Measurements from ENCODE around the gene PI16.

The PI16 gene, protein sequence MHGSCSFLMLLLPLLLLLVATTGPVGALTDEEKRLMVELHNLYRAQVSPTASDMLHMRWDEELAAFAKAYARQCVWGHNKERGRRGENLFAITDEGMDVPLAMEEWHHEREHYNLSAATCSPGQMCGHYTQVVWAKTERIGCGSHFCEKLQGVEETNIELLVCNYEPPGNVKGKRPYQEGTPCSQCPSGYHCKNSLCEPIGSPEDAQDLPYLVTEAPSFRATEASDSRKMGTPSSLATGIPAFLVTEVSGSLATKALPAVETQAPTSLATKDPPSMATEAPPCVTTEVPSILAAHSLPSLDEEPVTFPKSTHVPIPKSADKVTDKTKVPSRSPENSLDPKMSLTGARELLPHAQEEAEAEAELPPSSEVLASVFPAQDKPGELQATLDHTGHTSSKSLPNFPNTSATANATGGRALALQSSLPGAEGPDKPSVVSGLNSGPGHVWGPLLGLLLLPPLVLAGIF

DNA sequence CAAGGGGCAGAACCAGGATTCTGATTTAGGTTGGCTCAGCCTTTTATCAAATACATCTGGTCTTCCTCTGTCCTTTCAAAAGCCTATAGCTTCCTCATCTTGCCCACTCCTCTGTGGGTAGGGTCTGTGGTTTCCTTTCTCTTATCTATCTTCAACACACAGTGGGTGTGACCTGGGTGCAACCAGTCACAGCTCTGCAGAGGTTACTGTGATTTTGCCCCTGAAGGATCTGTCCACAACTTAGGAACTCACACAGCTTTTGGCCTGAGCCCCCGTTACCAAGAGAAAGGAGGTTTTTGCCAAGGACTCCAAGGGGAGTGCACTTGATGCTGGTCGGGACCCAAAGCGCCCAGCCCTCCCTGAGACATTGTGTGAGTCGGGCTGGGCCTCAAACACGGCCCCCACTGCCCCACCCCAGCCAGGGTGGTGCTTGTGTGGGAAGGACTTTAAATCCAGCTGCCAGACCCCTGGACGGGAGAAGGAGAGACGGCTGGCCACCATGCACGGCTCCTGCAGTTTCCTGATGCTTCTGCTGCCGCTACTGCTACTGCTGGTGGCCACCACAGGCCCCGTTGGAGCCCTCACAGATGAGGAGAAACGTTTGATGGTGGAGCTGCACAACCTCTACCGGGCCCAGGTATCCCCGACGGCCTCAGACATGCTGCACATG lies at the start of gene PI16:
Gene PI16, plus strand, starts transcription at position 477 of the 670 bp plus-strand sequence. Its CDS starts 23 bp downstream, at position 500.
- DNase-seq = no peak

DNA sequence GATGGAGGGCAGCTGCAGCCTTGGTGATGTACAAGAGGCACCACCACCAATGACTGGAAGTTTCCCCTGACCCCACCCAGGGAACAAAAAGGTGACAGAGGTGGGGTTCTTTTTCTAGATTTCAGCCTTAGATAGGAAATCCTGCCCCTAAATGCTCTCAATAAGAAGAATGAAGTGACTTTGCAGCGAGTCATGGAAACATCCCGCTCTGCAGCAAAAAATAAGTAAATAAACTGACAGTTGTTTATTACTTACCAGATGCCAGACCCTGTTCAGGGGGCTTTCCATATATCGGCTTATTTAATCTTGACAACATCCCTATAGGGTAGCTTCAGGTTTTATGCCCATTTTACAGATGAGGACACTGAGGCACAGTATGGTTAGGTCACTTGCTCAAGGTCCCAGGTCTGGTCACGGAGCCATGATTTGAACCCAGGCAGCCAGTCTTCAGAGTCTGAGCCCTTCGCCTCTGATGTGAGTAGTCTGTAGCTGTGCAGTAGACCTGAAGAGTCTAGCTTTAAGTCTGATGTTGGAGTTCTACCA lies 49.6 kb upstream of the PI16 start:
- DNase-seq = no peak

DNA sequence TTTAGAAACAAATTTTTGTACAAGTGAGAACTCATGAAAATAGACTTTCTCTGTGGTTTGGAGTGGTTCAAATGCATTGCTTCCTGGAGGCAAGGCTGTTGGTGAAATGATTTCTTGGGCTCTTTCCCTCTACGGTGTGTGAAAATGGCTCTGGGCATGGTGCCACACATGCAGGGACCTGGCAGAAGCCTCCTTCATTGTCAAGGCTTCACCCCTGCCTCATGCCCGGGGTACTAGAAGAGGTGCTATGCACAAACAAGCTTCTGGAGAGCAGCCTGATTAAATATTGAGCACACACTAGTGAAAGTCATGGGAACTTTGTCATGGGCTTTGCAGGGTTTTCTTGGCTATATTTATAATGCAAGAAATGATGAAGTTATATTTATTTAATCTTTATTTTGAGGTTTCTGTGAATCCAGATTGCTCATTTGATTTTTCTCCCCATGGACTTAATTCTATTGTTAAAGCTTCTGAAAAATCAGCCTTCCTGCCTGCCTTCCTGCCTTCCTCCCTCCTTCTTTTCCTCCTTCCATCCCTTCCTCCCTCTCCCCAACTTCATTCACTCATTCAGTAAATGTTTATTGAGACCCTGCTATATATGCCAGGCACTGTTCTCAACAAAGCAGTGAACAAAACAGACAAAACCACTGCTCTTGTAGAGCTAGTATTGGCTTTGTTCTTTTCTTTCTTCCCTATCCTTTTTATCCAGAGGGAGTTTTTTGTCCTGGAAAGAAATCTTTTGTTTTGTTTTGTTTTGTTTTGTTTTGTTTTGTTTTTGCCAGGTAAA lies 47.8 kb upstream of the PI16 start:
- DNase-seq = no peak

DNA sequence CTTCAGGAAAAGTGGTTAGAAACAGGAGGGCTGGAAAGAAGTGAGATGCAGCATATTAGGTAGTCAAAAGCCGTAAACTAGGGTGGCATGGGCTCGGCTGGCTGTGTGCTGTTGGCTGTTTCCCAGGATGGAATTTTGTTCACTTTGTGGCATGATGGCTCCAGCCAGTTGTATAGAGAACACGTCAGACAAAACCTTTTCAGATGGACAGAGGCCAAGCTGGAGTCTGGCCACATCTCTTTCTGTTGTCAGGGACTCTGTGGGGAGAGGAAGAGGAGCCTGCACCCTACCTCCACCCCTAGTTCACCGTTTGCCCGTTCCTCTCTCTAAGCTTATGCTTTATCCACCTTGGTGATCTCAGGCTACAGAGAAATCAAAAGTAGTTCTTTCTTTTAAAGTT lies 46.8 kb upstream of the PI16 start:
- no peak for DNase-seq

DNA sequence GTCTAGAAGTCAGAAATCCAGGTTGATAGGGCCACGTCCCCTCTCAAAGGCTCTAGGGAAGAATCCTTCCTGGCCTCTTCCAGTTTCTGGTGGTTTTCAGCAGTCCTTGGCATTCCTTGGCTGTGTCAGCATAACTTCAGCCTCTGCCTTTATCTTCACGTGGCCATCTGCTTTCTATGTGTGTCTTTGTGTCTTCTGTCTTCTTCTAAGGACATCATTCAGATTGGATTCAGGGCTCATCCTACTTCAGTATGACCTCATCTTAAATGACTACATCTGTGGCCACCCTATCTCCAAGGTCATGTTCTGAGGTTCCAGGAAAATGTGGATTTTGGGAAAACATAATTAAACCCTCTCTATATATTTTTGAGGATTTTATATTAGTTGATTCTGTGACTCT lies 45.8 kb upstream of the PI16 start:
- DNase-seq = no peak

DNA sequence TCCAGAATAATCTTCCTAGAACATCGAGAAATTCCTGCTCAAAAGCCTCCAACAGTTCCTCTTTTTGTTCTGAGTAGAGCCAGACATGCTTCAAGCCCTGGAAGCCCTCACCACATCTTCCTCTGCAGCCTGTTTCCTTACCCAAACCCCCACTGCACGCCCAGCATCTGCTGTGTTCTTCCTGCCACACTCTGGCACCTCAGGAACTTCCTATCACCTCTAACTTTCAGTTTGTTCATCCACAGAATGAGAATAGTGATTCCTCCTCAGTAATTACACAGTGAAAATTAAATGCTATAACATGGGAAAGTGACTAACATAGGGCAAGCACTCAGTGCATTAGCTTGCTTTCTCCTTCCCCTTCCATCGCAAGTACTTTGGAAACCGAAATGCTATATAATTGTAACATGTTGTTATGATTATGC lies 42.5 kb upstream of the PI16 start:
- DNase-seq = no peak

DNA sequence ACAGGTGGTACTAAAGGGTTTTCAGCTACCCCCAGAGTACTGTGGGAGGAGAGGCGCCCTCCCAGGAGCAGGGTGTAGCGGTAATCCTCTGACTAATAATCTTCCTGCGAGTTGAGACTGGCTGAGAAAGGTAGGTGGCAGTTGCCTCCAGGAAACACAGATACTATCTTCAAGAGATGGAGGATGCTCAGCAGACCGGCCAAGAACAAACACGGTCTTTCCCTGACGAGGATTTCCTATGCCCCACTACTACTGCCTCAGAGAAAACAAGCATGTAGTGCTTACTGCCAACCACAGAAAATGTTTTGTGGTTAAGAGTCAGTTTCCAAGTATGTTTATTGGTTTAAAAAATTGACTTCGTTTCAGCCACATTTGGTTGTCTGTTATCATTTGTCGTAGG lies 42.0 kb upstream of the PI16 start:
- DNase-seq = peak in 1 of 2 experiments; percentile 57

DNA sequence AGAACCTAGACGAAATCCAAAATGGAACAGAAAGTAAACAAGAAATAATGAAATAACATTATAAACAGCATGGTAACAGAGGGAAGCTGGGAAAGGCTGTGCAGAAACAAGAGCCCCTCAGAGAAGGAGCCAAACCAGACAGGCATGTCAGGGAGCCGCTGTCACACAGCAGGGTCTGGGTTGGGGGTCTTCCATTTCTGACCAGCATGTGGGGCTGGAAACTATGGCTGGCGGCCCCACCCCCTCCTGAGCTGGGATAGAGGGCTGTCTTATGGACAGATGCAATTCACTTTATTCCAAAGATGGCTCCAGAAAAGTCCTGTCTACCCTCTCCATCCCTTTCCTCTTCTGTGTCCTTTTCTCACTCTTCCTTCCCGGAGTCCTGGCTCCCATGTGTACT lies 41.5 kb upstream of the PI16 start:
- DNase-seq = no peak

DNA sequence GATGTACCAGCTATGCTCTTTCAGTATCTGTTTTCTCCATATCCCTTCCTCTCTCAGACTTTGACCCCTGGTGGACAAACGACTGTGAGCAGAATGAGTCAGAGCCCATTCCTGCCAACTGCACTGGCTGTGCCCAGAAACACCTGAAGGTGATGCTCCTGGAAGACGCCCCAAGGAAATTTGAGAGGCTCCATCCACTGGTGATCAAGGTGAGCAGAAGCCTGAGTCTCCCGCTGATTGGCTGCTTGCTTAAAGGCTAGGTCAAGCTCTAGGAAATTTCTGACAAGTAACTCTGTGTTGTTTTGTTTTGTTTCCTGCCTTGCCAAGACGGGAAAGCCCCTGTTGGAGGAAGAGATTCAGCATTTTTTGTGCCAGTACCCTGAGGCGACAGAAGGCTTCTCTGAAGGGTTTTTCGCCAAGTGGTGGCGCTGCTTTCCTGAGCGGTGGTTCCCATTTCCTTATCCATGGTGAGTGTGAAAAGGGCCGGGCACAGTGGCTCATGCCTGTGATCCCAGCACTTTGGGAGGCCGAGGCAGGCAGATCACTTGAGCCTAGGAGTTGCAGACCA lies 40.2 kb upstream of the PI16 start:
- DNase-seq = peak in 1 of 2 experiments; percentile 57

DNA sequence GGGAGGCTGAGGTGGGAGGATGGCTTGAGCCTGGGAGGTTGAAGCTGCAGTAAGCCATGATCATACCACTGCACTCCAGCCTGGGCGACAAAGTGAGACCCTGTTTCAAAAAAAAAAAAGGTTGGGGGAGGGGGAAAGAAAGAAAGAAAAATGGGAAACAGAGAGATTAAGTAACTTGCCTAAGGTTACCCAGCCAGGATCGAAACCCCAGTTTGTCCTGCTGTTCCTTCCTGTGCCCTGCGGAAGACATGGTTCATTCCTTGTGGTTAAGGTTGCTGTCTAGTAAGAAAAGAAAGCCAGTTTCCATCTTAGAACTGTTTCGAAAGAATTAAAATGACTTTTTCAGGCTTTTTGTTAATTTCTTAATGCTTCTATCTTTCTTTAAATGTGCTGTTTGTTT lies 38.9 kb upstream of the PI16 start:
- DNase-seq = no peak

DNA sequence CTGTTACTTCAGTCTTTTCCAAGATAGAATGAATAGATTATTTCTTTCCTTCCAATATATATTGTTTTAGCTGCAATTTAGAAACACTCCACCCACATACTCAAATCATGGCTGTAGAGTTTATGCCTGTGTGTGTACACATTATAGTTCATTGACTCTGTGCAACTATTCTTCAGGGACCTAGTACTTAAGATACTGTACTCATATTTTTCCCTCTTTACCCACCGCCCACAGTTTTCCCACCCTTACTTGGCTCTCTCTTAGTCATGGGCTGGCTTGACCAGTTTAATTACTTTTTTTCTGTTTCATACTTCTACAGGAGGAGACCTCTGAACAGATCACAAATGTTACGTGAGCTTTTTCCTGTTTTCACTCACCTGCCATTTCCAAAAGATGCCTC lies 38.4 kb upstream of the PI16 start:
- no peak for DNase-seq

DNA sequence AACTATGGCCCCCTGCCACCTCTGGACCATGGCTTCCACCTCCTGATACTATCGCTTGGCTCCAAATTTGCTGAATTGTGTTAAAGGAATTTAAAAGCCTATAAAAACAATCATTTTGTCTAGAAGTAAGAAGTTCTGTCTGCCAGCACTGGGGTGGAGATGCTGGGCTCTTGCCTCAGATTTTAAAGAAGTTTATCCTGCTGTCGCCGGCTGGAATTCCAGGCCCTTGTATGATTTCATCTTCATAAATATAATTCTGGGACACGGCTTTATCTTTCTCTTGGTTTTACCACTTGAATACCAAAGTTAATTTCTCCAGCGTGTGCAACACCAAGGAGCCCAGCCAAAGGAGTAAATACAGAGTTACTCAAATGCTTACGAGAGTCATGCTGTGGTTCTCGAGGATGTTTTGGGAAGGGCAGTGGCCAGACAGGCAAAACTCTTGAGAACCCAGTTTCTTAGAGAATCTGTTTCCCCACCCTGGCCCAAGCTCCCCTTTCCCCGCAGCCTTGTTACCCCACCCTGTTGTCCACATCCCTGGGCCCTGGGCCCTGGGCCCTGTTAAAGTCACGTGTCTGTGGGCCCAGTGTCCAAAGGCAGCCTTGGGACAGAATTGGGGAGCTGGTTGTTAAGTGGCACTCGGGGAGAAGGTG lies 36.9 kb upstream of the PI16 start:
- DNase-seq = no peak

DNA sequence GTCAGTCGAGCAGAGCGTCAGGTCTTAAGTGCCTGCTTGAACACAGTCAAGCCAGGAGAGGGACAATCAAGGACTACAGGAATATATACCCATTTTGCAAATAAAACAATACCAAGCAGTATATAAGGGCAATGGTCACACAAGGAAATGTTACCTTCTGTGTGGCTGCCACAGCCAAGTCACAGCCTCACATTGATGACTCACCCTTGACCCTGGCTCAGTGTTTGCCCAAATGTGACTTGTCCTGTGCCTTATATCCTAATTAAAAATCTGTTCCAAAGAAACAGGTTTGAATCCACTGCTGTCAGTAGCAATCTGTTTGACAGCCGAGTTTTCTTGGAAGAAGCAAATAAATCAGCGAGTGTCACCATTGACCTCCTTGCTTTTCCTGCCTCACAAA lies 34.5 kb upstream of the PI16 start:
- no peak for DNase-seq

DNA sequence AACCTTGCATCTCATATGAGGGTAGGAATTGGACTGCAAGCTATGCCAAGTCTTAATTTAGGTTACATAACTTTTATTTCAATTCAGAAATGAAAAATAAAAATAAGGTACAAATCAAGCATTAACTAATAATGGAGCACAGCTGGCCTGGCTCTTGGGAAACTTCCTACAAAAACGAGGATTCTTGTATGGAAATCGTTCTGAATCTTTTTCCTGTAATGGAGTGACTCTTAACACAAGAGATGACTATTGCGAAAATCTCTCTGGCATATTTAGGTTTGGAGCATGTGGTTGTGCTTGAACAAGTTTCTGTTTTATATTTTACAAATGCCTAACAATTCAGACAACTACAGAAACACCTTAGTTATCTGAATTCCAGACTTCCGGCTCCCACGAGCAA lies 34.0 kb upstream of the PI16 start:
- DNase-seq = no peak

DNA sequence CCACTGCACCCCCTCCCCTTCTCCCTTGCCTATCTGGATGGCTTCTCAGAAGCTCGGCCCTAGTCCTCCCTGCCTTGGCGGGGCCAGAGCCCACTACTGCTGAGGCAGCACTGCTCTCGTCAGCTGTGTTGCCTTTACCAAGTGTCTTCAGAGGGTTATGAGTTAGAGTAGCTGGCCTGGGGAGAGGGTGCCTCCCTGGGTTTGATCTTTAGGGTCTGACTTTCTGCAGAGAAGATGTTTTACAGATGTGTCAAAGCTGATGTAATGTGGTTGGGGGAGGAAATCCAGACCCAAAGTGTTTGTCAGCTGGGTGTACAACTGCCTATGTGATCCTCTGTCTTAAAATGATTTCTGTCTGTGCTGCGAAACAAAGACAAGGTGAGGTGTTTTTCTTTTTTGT lies 30.4 kb upstream of the PI16 start:
- no peak for DNase-seq

DNA sequence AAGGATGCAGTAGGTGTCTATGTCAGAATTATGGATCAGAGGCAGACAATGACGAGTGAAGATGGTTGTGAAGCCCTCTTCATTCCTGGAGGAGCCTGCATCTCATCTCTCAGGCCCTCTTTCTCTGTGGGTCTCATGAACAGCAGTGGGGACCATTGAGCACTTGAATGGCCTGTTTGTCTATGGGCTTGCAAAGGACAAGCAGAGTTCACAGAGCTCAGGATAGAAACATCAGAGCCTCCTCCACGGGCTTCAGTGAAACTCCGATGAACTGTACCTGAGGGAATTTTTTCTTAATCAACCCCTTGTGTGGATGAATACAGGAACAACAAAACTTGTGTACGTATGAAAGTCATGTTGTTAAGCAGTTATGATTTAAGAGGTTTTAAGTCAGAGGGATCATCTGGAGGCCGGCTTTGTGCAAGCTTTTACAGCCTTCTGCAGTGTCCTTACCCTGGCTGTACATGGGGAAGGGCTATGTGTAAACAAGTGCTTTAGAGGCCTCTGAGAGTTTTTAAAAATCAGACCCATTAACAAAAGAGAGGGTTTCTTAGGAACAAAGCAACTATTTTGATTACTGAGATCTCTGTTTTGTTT lies 29.7 kb upstream of the PI16 start:
- no peak for DNase-seq

DNA sequence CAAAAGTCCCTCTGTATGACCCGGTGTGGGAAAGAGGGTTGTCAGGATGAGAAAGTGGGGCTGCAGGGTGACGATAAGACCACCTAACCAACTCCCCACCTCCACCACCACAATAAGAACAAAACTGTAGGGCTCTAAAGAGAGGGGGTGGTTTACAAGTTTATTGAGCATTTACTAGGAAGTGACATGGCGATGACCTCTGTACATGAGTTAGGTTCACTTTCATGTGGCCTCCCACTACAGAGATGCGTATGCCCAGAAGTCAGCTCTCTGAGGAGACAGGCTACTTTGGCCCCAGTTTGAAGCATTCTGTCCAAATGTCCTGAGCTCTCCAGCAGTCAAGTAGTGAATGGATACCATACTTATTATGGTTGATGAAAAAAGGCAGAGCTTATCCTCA lies 28.7 kb upstream of the PI16 start:
- DNase-seq = no peak

DNA sequence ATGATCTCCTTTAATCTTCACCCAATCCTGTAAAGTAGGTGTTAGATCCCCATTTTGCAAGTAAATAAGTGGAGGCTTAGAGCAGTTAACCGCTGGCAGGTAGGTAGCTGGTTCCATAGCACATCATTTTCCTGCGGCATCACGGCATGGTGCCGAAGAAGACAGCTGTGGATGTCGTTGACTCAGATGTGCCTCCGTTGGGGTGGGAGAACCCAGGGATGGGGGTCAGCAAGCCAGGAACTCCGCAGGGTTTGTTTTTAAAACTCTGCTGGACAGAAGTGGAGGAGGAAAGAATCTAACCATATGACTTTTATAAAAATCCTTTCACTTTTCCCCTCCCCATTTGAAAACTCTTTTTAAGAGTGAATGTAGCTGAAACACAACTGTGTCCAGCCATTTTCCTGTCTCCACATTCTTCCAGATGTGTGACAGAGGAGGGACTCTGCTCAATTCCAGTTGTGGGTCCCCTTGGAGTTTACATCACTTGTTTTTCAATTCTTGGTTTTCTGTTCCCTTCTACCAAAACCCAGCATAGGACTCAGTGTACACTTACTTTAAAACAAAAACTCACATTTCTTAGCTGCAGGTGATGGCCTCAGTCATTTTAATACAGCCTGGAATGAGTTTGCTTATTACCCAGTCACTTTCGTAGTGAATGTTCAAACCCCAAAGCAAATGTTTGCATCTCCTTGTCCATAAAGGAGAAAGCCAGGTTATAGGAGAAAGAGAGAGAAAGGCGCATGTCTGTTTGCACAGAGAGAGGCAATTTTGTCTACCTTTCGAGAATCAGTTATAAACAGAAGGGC lies 27.6 kb upstream of the PI16 start:
- DNase-seq = no peak

DNA sequence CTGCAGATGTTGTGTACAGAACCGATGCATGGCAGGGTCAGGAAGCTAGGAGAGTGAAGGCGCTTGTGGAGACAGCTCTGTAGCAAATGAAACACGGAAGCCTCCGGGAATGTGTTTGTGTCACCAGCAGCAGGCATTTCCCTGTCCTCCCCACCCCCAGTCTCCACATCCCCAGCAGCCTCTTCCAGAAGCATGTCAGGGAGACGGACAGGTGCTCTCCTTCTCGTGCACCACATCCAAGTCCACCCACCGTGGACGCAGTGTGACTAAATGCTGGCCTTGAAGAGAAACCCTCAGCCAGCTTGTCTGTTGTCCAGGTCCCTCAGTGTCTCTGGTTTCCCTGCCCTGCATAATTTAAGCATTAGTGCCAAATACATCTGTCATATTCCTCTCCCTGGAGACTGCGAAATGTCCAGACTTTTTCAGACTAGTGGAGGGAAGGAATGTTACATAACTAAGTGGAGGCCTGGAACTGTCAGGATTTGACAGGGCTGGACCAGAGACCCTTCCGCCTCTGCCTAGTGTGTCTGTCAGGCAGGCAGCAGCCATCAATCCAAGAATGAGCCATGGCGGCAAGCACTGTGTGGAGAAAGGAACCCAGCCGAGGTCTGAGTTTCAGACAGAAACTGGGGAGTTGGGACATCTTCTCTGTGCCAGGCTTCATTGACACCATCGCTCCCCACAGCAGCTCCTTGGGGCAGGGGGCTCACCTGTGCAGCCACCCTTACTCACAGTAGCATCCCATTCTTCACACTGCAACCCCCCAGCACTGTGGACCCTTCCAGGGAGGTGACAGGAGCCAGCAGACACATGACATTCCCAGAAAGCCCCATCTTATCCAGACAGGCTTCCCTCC lies 26.6 kb upstream of the PI16 start:
- no peak for DNase-seq

DNA sequence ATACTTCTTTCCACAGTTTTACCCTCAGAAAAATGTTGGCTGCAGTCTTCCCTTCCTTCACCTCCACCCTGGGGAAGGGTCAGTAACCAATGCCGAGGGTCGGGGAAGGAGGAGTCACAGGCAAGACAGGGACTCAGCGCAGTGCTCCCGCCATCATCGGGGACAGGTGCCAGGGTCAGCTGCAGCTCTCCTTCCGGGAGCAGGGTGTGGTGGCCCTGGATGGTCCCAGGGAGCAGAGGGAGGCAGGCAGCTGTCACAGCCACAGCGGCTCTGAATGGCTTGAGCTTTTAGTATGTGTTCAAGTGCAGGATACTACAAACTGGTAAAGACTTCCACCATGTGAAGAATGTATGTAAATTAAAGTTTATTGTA lies 26.0 kb upstream of the PI16 start:
- DNase-seq = no peak
